ENCODE measurements around the gene SYT1. TPM values are rescaled to one million over a fixed set of nuclear protein-coding genes. Genes with fewer than 3 reads are reported as not detected.

Gene SYT1
- total RNA-seq (2013): 1.3 TPM
- polyA plus RNA-seq: under 1 TPM in 1 of 3 donors, not detected in 2; 0.72 TPM
- polyA minus RNA-seq: 0.08 and 0.69 TPM in 2 replicates
- 0 to 32.8 (median 0.93) reads per million in 11 experiments for total RNA-seq

DNA sequence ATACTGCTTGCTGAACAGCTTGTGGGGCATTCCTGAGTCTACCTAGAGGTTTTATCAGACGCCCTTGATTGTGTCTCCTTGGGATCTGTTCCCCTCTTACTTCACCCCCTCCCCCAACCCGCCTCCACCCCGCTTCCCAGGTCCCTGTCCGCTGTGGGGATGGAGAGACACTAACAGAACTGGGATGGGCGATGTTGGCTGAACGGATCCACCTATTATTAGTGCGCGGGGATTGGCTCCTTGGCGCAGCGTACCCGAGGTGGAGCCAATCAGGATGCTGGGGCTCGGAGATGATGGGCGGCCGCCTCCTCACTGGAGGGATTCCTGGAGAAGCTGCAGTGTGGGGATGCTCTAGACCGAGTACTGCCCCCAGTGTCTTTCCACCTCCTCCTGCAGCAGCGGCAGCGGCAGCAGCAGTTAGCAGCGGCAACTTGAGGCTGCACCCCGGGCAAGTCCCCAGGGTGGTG, at the start of gene SYT1:
Gene SYT1 (plus strand): TSS at position 372 of the 467 bp plus-strand sequence.
- Histone ChIP-seq H3K79me2 (ENCODE audit: insufficient read depth, low read length) (no peaks in the 10 kb centered on the region), H2AFZ (ENCODE audit: insufficient read depth, low read depth, low read length, poor library complexity, severe bottlenecking) (no peak within 1 kb of the TSS), H3K27me3 (ENCODE audit: control insufficient read depth in 2 of 2, insufficient read depth in 2 of 2, low read length in 2 of 2) (peaks cover 23 to 56% of the 10 kb centered on the region in 2 donors), H3K9me3 (replicated peaks in 1 of 2; ENCODE audit: control insufficient read depth in 1 of 2, insufficient read depth in 1 of 2, low read length in 2 of 2) (peaks cover 0 to 20% of the 10 kb centered on the region in 2 donors), H3K36me3 (replicated peaks in 1 of 2; ENCODE audit: control insufficient read depth in 1 of 2, insufficient read depth in 2 of 2, low read length in 2 of 2) (no peaks in the 10 kb centered on the region), H3K4me2 (replicated peaks; ENCODE audit: extremely low read depth, low read length, poor library complexity, severe bottlenecking) (no peak within 1 kb of the TSS), H3K27ac (ENCODE audit: low read depth in 1 of 2, low read length in 2 of 2) (no peak within 1 kb of the TSS), H3K4me3 (replicated peaks in 1 of 3; ENCODE audit: low read depth in 2 of 3, low read length in 3 of 3) (no peak within 1 kb of the TSS), H3K9ac (ENCODE audit: insufficient read depth, low read length, poor library complexity, severe bottlenecking) (no peak within 1 kb of the TSS), H4K20me1 (ENCODE audit: insufficient read depth, low read length) (no peaks in the 10 kb centered on the region), H3K4me1 (ENCODE audit: control insufficient read depth in 1 of 2, insufficient read depth in 2 of 2, low read length in 2 of 2) (no peaks in the 10 kb centered on the region)
- H3K27ac Mint-ChIP-seq: no peak within 1 kb of the TSS
- H3K4me1 Mint-ChIP-seq: peaks cover 3% of the 10 kb centered on the region
- H3K27me3 Mint-ChIP-seq (ENCODE audit: low read depth in 3 of 3): peaks cover 36 to 41% (median 39%) of the 10 kb centered on the region in 3 donors
- 0% methylated on average over 10 of the region's 19 CpGs for WGBS (ENCODE audit: insufficient coverage)
- H3K9me3 Mint-ChIP-seq: peaks cover 0 to 15% (median 13%) of the 10 kb centered on the region in 7 donors
- TF ChIP-seq, protein P1, sequence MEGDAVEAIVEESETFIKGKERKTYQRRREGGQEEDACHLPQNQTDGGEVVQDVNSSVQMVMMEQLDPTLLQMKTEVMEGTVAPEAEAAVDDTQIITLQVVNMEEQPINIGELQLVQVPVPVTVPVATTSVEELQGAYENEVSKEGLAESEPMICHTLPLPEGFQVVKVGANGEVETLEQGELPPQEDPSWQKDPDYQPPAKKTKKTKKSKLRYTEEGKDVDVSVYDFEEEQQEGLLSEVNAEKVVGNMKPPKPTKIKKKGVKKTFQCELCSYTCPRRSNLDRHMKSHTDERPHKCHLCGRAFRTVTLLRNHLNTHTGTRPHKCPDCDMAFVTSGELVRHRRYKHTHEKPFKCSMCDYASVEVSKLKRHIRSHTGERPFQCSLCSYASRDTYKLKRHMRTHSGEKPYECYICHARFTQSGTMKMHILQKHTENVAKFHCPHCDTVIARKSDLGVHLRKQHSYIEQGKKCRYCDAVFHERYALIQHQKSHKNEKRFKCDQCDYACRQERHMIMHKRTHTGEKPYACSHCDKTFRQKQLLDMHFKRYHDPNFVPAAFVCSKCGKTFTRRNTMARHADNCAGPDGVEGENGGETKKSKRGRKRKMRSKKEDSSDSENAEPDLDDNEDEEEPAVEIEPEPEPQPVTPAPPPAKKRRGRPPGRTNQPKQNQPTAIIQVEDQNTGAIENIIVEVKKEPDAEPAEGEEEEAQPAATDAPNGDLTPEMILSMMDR (IDR thresholded peaks at IDR 0.05): no peak
- H3K36me3 Mint-ChIP-seq: no peaks in the 10 kb centered on the region
- peak within 1 kb of the TSS; percentile 27 to 82 for H3K4me3 Mint-ChIP-seq
- intact Hi-C loops (cut with micrococcal nuclease): no loop called here
- DNase-seq: no peak

- H3K4me3 ChIP-seq (replicated peaks in 1 of 3; ENCODE audit: low read depth in 2 of 3, low read length in 3 of 3): no peak overlapping the region
- no peaks in the 10 kb centered on the region for H3K36me3 ChIP-seq (replicated peaks in 1 of 2; ENCODE audit: control insufficient read depth in 1 of 2, insufficient read depth in 2 of 2, low read length in 2 of 2)
- 100% methylated on average over 1 of the region's 5 CpGs for WGBS (ENCODE audit: insufficient coverage)
- H3K4me1 ChIP-seq (ENCODE audit: control insufficient read depth in 1 of 2, insufficient read depth in 2 of 2, low read length in 2 of 2): no peaks in the 10 kb centered on the region
- TF ChIP-seq, protein P1 (IDR thresholded peaks at IDR 0.05): no peak
- Mint-ChIP-seq H3K27ac (no peak overlapping the region), H3K4me3 (no peak overlapping the region), H3K36me3 (no peaks in the 10 kb centered on the region), H3K4me1 (no peaks in the 10 kb centered on the region), H3K9me3 (peaks cover 0 to 8% (median 4%) of the 10 kb centered on the region in 7 donors), H3K27me3 (ENCODE audit: low read depth in 3 of 3) (no peaks in the 10 kb centered on the region)
- no peak overlapping the region for H3K4me2 ChIP-seq (replicated peaks; ENCODE audit: extremely low read depth, low read length, poor library complexity, severe bottlenecking)
- no peak for DNase-seq
- H3K9me3 ChIP-seq (replicated peaks in 1 of 2; ENCODE audit: control insufficient read depth in 1 of 2, insufficient read depth in 1 of 2, low read length in 2 of 2): no peaks in the 10 kb centered on the region
- no peak overlapping the region for H3K9ac ChIP-seq (ENCODE audit: insufficient read depth, low read length, poor library complexity, severe bottlenecking)
- H2AFZ ChIP-seq (ENCODE audit: insufficient read depth, low read depth, low read length, poor library complexity, severe bottlenecking): no peak overlapping the region
- intact Hi-C loops (cut with micrococcal nuclease): no loop called here
- H3K27ac ChIP-seq (ENCODE audit: low read depth in 1 of 2, low read length in 2 of 2): no peak overlapping the region
- no peaks in the 10 kb centered on the region for H3K27me3 ChIP-seq (ENCODE audit: control insufficient read depth in 2 of 2, insufficient read depth in 2 of 2, low read length in 2 of 2)
- no peaks in the 10 kb centered on the region for H4K20me1 ChIP-seq (ENCODE audit: insufficient read depth, low read length)
- no peaks in the 10 kb centered on the region for H3K79me2 ChIP-seq (ENCODE audit: insufficient read depth, low read length)
Measured at GRCh38 chr12:78818487-78818886, 46.1 kb upstream of the SYT1 start.

Data from CD14-positive monocyte (primary cell).